ENCODE data around the gene SSU72. TPM values are rescaled to one million over a fixed set of nuclear protein-coding genes. Genes with fewer than 3 reads are reported as not detected.
"Not testable (repeated sequence)": the region's sequence is repeated elsewhere in the genome, so short reads cannot be mapped to it uniquely, and the experiment has no call there.

SSU72 gene
- total and polyA plus RNA-seq, 2 donors (not counting 1 experiment from before 2014, with no cell fraction given) = 65.1 to 127 TPM

- Histone ChIP-seq H2AFZ (ENCODE audit: low read length) (no peak overlapping the region), H3K36me3 (ENCODE audit: control insufficient read depth, insufficient read depth, low read length) (no peaks in the 10 kb centered on the region), H3K27me3 (ENCODE audit: control insufficient read depth, insufficient read depth, low read length) (no peaks in the 10 kb centered on the region), H3K4me3 (replicated peaks in 1 of 4; ENCODE audit: control extremely low read depth in 1 of 4, insufficient read depth in 1 of 4, low read depth in 3 of 4, low read length in 4 of 4) (no peak overlapping the region), H3K9me3 (ENCODE audit: control insufficient read depth, insufficient read depth, low read depth, low read length) (no peaks in the 10 kb centered on the region), H3K27ac (ENCODE audit: insufficient read depth, low read length) (no peak overlapping the region), H3K4me2 (ENCODE audit: extremely low read depth, insufficient read depth, low read length) (no peak overlapping the region), H3K9ac (ENCODE audit: insufficient read depth, low read length) (no peak overlapping the region), H3K4me1 (ENCODE audit: control insufficient read depth, extremely low read depth, insufficient read depth, low read length) (peaks cover 3% of the 10 kb centered on the region), H4K20me1 (ENCODE audit: control insufficient read depth, extremely low read depth, insufficient read depth, low read length) (no peaks in the 10 kb centered on the region), H3K79me2 (ENCODE audit: control insufficient read depth, insufficient read depth, low read length) (no peaks in the 10 kb centered on the region)
- no peak for TF ChIP-seq CTCF (conservative IDR thresholded peaks at IDR 0.05 in 1 of 2, IDR thresholded peaks at IDR 0.05 in 1 of 2; ENCODE audit: low read depth in 1 of 2, low read length in 2 of 2)
- peak in 1 of 2 donors; percentile 31 for DNase-seq (ENCODE audit: low read depth in 2 of 2)
Observed at GRCh38 chr1:1507305-1507704, 67.4 kb downstream of the SSU72 start.

GRCh38 chr1:1505801-1506200 lies 68.9 kb downstream of the SSU72 start:
- H3K79me2 ChIP-seq (ENCODE audit: control insufficient read depth, insufficient read depth, low read length); H3K9me3 ChIP-seq (ENCODE audit: control insufficient read depth, insufficient read depth, low read depth, low read length); H3K27me3 ChIP-seq (ENCODE audit: control insufficient read depth, insufficient read depth, low read length); H3K9ac ChIP-seq (ENCODE audit: insufficient read depth, low read length); H3K4me3 ChIP-seq (replicated peaks in 1 of 4; ENCODE audit: control extremely low read depth in 1 of 4, insufficient read depth in 1 of 4, low read depth in 3 of 4, low read length in 4 of 4); H3K36me3 ChIP-seq (ENCODE audit: control insufficient read depth, insufficient read depth, low read length); DNase-seq (ENCODE audit: low read depth in 2 of 2); H3K4me2 ChIP-seq (ENCODE audit: extremely low read depth, insufficient read depth, low read length); H3K27ac ChIP-seq (ENCODE audit: insufficient read depth, low read length); H3K4me1 ChIP-seq (ENCODE audit: control insufficient read depth, extremely low read depth, insufficient read depth, low read length); H4K20me1 ChIP-seq (ENCODE audit: control insufficient read depth, extremely low read depth, insufficient read depth, low read length): not testable (repeated sequence)
- H2AFZ ChIP-seq (ENCODE audit: low read length) = peak overlapping the region; percentile 46

- H3K9ac ChIP-seq (ENCODE audit: insufficient read depth, low read length) = not testable (repeated sequence)
- TF ChIP-seq CTCF (conservative IDR thresholded peaks at IDR 0.05 in 1 of 2, IDR thresholded peaks at IDR 0.05 in 1 of 2; ENCODE audit: low read depth in 1 of 2, low read length in 2 of 2) = peak; percentile 21 to 26
Observed at GRCh38 chr1:1505366-1505798, 69.3 kb downstream of the SSU72 start.

More at GRCh38 chr1:1505366-1505798, 69.3 kb downstream of the SSU72 start:
- H3K27me3 ChIP-seq (ENCODE audit: control insufficient read depth, insufficient read depth, low read length); H3K79me2 ChIP-seq (ENCODE audit: control insufficient read depth, insufficient read depth, low read length); H3K4me2 ChIP-seq (ENCODE audit: extremely low read depth, insufficient read depth, low read length); H3K4me1 ChIP-seq (ENCODE audit: control insufficient read depth, extremely low read depth, insufficient read depth, low read length); H4K20me1 ChIP-seq (ENCODE audit: control insufficient read depth, extremely low read depth, insufficient read depth, low read length); H2AFZ ChIP-seq (ENCODE audit: low read length); H3K36me3 ChIP-seq (ENCODE audit: control insufficient read depth, insufficient read depth, low read length); H3K4me3 ChIP-seq (replicated peaks in 1 of 4; ENCODE audit: control extremely low read depth in 1 of 4, insufficient read depth in 1 of 4, low read depth in 3 of 4, low read length in 4 of 4); H3K9me3 ChIP-seq (ENCODE audit: control insufficient read depth, insufficient read depth, low read depth, low read length); DNase-seq (ENCODE audit: low read depth in 2 of 2): not testable (repeated sequence)
- peak overlapping the region; percentile 65 for H3K27ac ChIP-seq (ENCODE audit: insufficient read depth, low read length)

Data from fibroblast of lung (primary cell).